ENCODE measurements around the gene DICER1.

Gene DICER1

DNA sequence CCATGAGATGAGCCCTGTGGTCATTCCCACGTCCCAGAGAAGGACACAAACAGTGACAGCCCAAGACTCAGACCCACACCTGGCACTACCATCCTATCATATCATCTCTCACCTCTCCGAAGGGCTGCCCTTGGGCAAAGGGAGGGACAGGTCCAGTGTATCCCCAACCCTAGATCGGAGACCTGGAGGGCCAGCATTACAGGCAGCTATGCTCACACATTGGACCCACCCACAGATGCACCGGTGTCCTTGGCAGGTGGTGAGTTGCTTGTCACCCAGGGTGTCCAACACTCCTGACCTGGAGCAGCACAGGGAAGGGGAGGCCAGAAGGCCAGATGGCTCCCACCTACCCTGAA lies 117.4 kb downstream of the DICER1 start:
- Histone ChIP-seq H3K36me3 (ENCODE audit: insufficient read depth, low read length) (no peaks in the 10 kb centered on the region), H3K9me3 (ENCODE audit: control insufficient read depth, insufficient read depth, low read length) (no peaks in the 10 kb centered on the region), H3K9ac (ENCODE audit: low read depth, low read length) (no peak overlapping the region), H3K4me1 (ENCODE audit: insufficient read depth, low read length) (0 out of 2 replicates have a peak, but pooled peaks cover 2% of the 10 kb centered on the region)

DNA sequence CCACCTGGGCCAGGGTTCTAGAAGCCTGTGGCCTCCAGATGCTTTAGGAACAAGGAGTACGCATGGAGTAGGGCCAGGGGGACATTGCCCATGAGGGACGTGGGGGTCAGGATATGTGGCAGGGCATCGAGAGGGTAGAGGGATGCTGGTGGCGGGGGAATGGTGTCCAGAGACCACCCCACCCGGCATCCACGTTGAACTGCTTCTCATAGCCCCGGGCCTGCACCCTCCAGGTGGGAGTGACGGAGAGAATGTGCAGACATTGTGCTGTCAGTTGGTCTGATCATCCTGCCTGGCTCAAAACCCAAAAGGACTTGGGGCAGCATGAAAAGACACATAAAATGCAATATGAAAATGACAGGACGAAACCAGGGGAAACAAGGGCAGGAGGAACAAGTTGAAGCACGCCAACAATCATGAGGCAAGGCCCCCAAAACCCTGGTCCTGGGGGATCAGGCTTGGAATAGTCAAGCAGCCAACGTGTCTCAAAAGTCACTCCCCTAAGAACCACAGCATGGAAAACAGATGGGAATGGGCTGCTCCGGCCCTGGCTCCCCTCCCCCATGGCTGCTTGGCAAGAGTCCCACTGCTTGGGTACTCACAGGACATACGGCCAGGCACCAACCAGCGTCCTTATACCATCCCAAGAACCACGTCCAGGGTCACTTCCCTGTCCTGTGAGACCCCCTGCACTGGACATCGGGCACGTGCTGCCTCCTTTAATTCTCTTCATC lies 117.9 kb downstream of the DICER1 start:
- Histone ChIP-seq H3K9me3 (ENCODE audit: control insufficient read depth, insufficient read depth, low read length) (no peaks in the 10 kb centered on the region), H3K4me1 (ENCODE audit: insufficient read depth, low read length) (no peaks in the 10 kb centered on the region), H3K9ac (ENCODE audit: low read depth, low read length) (no peak overlapping the region), H3K36me3 (ENCODE audit: insufficient read depth, low read length) (no peaks in the 10 kb centered on the region)

DNA sequence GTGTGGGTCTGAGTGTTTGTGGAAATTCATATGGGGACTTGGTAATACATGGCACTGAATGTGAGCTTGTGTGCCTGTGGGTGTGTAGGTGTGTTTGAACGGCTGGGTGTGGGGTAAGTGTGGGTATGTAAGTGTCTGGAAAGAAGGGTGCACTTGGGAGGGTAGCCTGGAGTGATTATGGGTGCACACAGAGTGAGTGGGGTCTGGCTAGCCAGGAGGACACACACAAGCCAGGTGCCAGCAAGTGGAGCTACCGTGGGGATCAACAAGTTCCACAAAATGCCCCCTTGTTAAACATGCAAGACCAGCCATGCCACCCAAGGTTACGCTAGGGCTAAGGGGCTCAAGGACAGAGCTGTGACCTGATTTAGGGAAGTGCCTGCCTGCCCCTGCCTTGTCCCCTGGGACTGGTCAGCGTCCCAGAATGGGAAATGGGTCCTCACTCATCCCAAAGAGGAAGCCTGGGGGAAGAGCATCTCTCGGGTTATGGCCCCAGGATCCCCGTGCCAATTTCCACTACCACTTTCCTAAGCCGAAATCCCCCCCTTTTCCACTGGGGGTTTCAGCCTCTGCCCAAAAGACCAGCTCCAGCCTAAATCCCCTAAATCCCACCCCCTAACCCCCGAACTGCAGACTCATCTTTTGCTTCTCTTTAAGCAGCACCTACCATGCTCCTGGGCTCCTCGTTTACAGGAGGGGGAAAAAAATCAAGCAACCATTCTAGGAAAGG lies 118.6 kb downstream of the DICER1 start:
- Histone ChIP-seq H3K9me3 (ENCODE audit: control insufficient read depth, insufficient read depth, low read length) (no peaks in the 10 kb centered on the region), H3K4me1 (ENCODE audit: insufficient read depth, low read length) (no peaks in the 10 kb centered on the region), H3K36me3 (ENCODE audit: insufficient read depth, low read length) (no peaks in the 10 kb centered on the region), H3K9ac (ENCODE audit: low read depth, low read length) (no peak overlapping the region)

- Histone ChIP-seq H3K36me3 (ENCODE audit: insufficient read depth, low read length) (no peaks in the 10 kb centered on the region), H3K9ac (ENCODE audit: low read depth, low read length) (no peak overlapping the region), H3K9me3 (ENCODE audit: control insufficient read depth, insufficient read depth, low read length) (peaks cover 6% of the 10 kb centered on the region; the same call in 1 of the 2 replicates), H3K4me1 (ENCODE audit: insufficient read depth, low read length) (no peaks in the 10 kb centered on the region)
These were observed 120.1 kb downstream of the DICER1 start for GRCh38 chr14:95037273-95037672.

All from ES-I3 (cell line).